Esophagus muscularis mucosa (tissue), 4 donors: ENCODE measurements around the gene AGPAT1. TPM values are rescaled to one million over a fixed set of nuclear protein-coding genes. Genes with fewer than 3 reads are reported as not detected.

Experiments used
- DNase-seq: peaks from one replicate; pipeline ENCODE4 v3.0.0-alpha.2; 2017; ENCODE audit errors: extremely low spot score
- H3K27ac ChIP-seq, 4 donors: fragments of 200-600 bp; sonication (generic); replicated peaks in 1 of 4; 1 replicate in 3 of 4; 2 replicates in 1 of 4; pipeline ENCODE4 v1.5.1; 2016 to 2019; ENCODE audit warnings: mild to moderate bottlenecking in 1 of 4
- H3K27me3 ChIP-seq, 4 donors: fragments of 200-600 bp; sonication (generic); one replicate each; pipeline versions ENCODE4 v1.5.1 to v1.6.0; 2016 to 2019
- H3K36me3 ChIP-seq, 4 donors: fragments of 200-600 bp; sonication (generic); one replicate each; pipeline ENCODE4 v1.5.1; 2016 to 2019
- H3K4me1 ChIP-seq, 4 donors: fragments of 200-600 bp; sonication (generic); one replicate each; pipeline ENCODE4 v1.5.1; 2016 to 2019
- H3K4me3 ChIP-seq, 4 donors: fragments of 200-600 bp; sonication (generic); 1 replicate in 2 of 4; 2 replicates in 2 of 4; pipeline ENCODE4 v1.5.1; 2016 to 2019; ENCODE audit warnings: mild to moderate bottlenecking in 4 of 4, moderate library complexity in 1 of 4
- H3K9me3 ChIP-seq, 4 donors: fragments of 200-600 bp; sonication (generic); 1 replicate in 3 of 4; 2 replicates in 1 of 4; pipeline ENCODE4 v1.5.1; 2016 to 2019
- EP300 ChIP-seq: sonication (generic); formaldehyde crosslinking; IDR thresholded peaks from one replicate; pipeline ENCODE4 v1.6.1; 2017; ENCODE audit warnings: antibody characterized with exemption
- POLR2A ChIP-seq: fragments of 450-650 bp; IDR thresholded peaks from one replicate; pipeline ENCODE4 v1.6.1; 2017; ENCODE audit warnings: antibody characterized with exemption, moderate library complexity, mild to moderate bottlenecking, low read depth
- POLR2AphosphoS5 ChIP-seq, 2 donors: sonication (generic); formaldehyde crosslinking; IDR thresholded peaks; one replicate each; pipeline ENCODE4 v1.6.1; 2017; ENCODE audit warnings: antibody characterized with exemption in 2 of 2
- WGBS: methylation state at CpG from one replicate; pipeline ENCODE4 v1.1.5; 2018; 5-methylcytosine and 5-hydroxymethylcytosine counted together
- intact Hi-C: fragments of 100-400 bp; cut with DNase I; formaldehyde crosslinking; loops from one replicate; pipeline ENCODE4 v1.15.1; 2023
- total RNA-seq, 4 donors: library from RNA; depleted of rRNA; stranded (reverse); fragments of >200 nt; gene quantifications; one replicate each; pipeline versions ENCODE4 v1.1.0 to v1.2.1, GENCODE V29; 2016
- TF ChIP-seq, protein P1 (sequence below), 3 experiments: fragments of 200-600 bp in 2 of 3; fragments of 450-650 bp in 1 of 3; sonication (generic) in 2 of 3; IDR thresholded peaks; one replicate each; pipeline ENCODE4 v1.5.1; 2017 to 2019; ENCODE audit warnings: antibody characterized with exemption in 3 of 3, mild to moderate bottlenecking in 2 of 3, moderate library complexity in 1 of 3

AGPAT1 gene
- total RNA-seq, 4 donors from 2014 or later, result 52.7 to 76.7 (median 68.9) TPM

DNA sequence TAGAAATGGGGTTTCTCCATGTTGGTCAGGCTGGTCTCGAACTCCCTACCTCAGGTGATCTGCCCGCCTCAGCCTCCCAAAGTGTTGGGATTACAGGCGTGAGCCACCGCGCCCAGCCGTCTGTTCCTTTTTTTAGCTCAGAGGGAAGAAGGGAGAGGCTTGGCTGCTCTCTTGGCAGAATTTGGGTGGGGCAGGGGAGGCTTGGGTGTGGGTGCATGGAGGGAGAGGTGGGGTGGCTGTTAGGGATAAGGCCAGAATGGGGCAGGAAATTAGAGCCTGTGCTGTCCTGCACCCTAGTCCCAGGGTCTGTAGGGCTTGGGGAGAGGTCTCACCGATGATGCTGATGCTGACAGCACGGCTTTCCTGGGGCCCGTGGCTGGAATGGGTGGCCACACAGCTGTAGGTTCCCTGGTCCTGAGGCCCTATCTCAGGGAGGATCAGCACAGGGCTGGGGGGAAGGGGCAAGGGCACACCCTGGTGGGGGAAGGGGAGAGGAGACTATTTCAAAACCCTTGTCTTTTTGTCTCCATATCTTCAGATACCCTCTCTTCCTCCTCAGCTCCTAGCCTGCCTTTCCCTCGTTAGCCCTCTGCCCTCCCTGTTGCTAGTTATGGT is 6.1 kb upstream of the AGPAT1 start:
- H3K27ac ChIP-seq, result peak overlapping the region; percentile 84 to 99 (median 98)
- 75% methylated on average over 10 of the region's 10 CpGs for WGBS
- no peak overlapping the region for H3K4me3 ChIP-seq
- TF ChIP-seq, protein P1, sequence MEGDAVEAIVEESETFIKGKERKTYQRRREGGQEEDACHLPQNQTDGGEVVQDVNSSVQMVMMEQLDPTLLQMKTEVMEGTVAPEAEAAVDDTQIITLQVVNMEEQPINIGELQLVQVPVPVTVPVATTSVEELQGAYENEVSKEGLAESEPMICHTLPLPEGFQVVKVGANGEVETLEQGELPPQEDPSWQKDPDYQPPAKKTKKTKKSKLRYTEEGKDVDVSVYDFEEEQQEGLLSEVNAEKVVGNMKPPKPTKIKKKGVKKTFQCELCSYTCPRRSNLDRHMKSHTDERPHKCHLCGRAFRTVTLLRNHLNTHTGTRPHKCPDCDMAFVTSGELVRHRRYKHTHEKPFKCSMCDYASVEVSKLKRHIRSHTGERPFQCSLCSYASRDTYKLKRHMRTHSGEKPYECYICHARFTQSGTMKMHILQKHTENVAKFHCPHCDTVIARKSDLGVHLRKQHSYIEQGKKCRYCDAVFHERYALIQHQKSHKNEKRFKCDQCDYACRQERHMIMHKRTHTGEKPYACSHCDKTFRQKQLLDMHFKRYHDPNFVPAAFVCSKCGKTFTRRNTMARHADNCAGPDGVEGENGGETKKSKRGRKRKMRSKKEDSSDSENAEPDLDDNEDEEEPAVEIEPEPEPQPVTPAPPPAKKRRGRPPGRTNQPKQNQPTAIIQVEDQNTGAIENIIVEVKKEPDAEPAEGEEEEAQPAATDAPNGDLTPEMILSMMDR (IDR thresholded peaks at IDR 0.05), result no peak
- TF ChIP-seq POLR2AphosphoS5 (IDR thresholded peaks at IDR 0.05) (no peak), POLR2A (no peak), EP300 (no peak)
- no peaks in the 10 kb centered on the region for H3K9me3 ChIP-seq
- H3K36me3 ChIP-seq, result peaks cover 7 to 53% (median 41%) of the 10 kb centered on the region in 4 donors
- intact Hi-C loops, result no loop called here
- DNase-seq, result no peak
- no peaks in the 10 kb centered on the region for H3K27me3 ChIP-seq
- H3K4me1 ChIP-seq, result peaks cover 58 to 79% (median 74%) of the 10 kb centered on the region in 4 donors

DNA sequence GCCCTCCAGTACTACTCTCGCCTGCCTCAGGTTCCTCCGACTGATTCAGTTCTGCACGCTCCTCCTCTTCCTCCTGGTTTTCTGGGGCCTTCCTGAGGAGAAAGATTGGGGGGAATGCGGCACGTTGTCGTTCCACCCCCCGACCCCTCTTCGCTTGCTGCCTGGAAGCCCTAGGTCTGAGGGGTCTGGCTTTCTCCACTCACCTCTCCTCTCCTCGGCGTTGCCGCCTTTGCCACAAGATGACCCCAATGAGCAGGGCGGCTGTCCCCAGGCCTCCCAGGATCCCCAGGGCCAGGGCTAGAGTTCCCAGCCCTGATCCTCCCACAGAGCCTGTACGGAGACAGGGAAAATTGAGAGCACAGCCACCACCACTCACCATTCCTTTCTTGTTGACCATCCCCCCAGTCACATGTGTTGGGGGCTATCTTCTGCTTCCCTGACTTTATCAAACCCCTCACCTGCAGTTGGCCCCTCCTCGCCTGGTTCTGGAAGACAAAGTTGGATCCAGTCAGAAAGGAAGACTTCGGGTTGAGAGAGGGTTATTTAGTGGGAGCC is 5.3 kb upstream of the AGPAT1 start:
- Histone ChIP-seq H3K27me3 (no peaks in the 10 kb centered on the region), H3K9me3 (no peaks in the 10 kb centered on the region), H3K27ac (peak overlapping the region in 3 of 4 donors; percentile 84 to 99 (median 98)), H3K4me3 (no peak overlapping the region), H3K4me1 (peaks cover 58 to 79% (median 74%) of the 10 kb centered on the region in 4 donors), H3K36me3 (peaks cover 0 to 45% (median 33%) of the 10 kb centered on the region in 4 donors)
- 72% methylated on average over 15 of the region's 15 CpGs for WGBS
- DNase-seq, result no peak
- TF ChIP-seq, protein P1 (IDR thresholded peaks at IDR 0.05), result no peak
- TF ChIP-seq POLR2A (no peak), EP300 (no peak), POLR2AphosphoS5 (IDR thresholded peaks at IDR 0.05) (no peak)
- intact Hi-C loops, result no loop called here

DNA sequence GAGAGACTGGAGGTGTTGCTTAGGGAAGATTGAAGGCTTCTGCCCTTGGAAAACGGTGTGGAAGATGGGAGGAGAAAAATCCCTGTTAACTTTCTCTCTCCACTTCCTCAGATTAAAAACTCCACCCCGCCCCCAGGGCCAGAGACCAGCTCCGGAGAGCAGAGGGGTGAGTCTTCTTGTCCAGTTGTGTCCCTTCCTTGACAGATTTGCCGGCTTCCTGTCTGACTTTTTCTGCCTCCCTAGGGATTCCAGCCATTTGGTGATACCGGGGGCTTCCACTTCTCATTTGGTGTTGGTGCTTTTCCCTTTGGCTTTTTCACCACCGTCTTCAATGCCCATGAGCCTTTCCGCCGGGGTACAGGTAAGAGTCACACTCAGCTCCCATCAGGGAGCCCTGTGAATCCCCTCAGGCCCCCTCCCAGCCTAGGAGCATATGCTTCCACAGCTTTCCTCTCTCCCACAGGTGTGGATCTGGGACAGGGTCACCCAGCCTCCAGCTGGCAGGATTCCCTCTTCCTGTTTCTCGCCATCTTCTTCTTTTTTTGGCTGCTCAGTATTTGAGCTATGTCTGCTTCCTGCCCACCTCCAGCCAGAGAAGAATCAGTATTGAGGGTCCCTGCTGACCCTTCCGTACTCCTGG is 4.0 kb upstream of the AGPAT1 start:
- Histone ChIP-seq H3K27ac (peak overlapping the region; percentile 20 to 99 (median 96)), H3K27me3 (no peaks in the 10 kb centered on the region), H3K36me3 (peaks cover 0 to 44% (median 30%) of the 10 kb centered on the region in 4 donors), H3K4me1 (peaks cover 59 to 78% (median 73%) of the 10 kb centered on the region in 4 donors), H3K9me3 (no peaks in the 10 kb centered on the region), H3K4me3 (peak overlapping the region in 2 of 4 donors; percentile 75 to 85)
- DNase-seq, result no peak
- intact Hi-C loops, result no loop called here
- TF ChIP-seq, protein P1 (IDR thresholded peaks at IDR 0.05), result no peak
- no peak for TF ChIP-seq POLR2AphosphoS5 (IDR thresholded peaks at IDR 0.05)
- TF ChIP-seq EP300, result no peak
- TF ChIP-seq POLR2A, result no peak
- WGBS, result 76% methylated on average over 10 of the region's 10 CpGs

- TF ChIP-seq, protein P1 (IDR thresholded peaks at IDR 0.05), result no peak
- no peak for TF ChIP-seq POLR2A
- TF ChIP-seq EP300, result no peak
- no peak for TF ChIP-seq POLR2AphosphoS5 (IDR thresholded peaks at IDR 0.05)
- H3K9me3 ChIP-seq, result no peaks in the 10 kb centered on the region
- peaks cover 54 to 78% (median 73%) of the 10 kb centered on the region in 4 donors for H3K4me1 ChIP-seq
- intact Hi-C loops, result no loop called here
- peak overlapping the region; percentile 94 to 99 (median 96) for H3K27ac ChIP-seq
- H3K36me3 ChIP-seq, result peaks cover 0 to 42% (median 28%) of the 10 kb centered on the region in 4 donors
- H3K4me3 ChIP-seq, result peak overlapping the region; percentile 74 to 93 (median 80)
- no peak for DNase-seq
- no peaks in the 10 kb centered on the region for H3K27me3 ChIP-seq
- 6% methylated on average over 15 of the region's 24 CpGs for WGBS
Measured at GRCh38 chr6:32178547-32179440, 2.9 kb upstream of the AGPAT1 start.
